A673 (cell line): ENCODE measurements around the gene PIK3R6.

Source experiments
- CTCF ChIP-seq: fragments of 300-800, 200-600 bp; sonication (generic); conservative IDR thresholded peaks from 2 replicates; pipeline ENCODE4 v1.5.1; 2017; ENCODE audit warnings: low read depth, mild to moderate bottlenecking, antibody characterized with exemption, low read length, moderate library complexity, mixed read lengths
- EZH2 ChIP-seq: fragments of 200-600 bp; sonication (generic); IDR thresholded peaks from 2 replicates; pipeline ENCODE4 v1.6.1; 2017; ENCODE audit warnings: borderline replicate concordance, low read depth, mild to moderate bottlenecking, mixed read lengths, antibody characterized with exemption, low read length; ENCODE audit not compliant: poor library complexity, severe bottlenecking

GRCh38 chr17:8800656-8801055 is 66.8 kb downstream of the PIK3R6 start:
- TF ChIP-seq CTCF: no peak
- no peak for TF ChIP-seq EZH2
